Hematopoietic multipotent progenitor cell (in vitro differentiated cells): ENCODE results near the gene OMP. TPM values are rescaled to one million over a fixed set of nuclear protein-coding genes. Genes with fewer than 3 reads are reported as not detected.
A peak's percentile ranks its signal among the peaks of the same experiment; 100 is the strongest.

Experiments
- DNase-seq, 3 donors: peaks; one replicate each; pipeline ENCODE4 v3.0.0-alpha.2; 2011 to 2015; ENCODE audit warnings: low read depth in 2 of 3, low spot score in 2 of 3
- total RNA-seq: library from RNA; depleted of rRNA; stranded (reverse); fragments of >200 nt; gene quantifications from one replicate; pipeline ENCODE4 v1.2.3, GENCODE V29; 2012

OMP gene
- total RNA-seq, 1 donor = not detected

GRCh38 chr11:77100166-77101042, 2.2 kb upstream of the OMP start:
- no peak for DNase-seq

DNA sequence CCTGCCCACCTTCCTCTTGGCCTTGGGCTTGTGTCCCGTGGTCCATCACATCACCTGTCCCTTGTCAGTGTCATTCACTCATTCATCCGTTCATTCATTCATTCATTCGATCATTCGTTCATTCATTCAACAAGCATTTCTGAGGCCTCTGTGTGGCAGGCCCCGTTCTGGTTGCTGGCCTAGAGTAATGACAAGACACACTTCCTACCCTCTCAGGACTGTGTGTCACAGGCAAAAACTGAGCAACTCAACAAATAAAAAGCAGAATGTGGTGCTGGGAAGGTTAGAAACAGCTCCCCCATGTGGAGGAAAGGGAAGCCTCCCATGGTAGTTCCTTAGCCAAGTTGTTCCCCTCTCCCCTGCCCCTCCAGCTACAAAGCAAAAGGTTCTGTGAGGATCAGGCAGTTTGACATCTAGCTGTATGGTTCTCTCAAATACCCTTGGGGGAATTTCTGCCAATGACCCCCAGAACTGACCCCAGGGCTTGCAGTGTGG, 1.6 kb upstream of the OMP start:
- peak in 2 of 3 donors; percentile 45 to 64 for DNase-seq

DNA sequence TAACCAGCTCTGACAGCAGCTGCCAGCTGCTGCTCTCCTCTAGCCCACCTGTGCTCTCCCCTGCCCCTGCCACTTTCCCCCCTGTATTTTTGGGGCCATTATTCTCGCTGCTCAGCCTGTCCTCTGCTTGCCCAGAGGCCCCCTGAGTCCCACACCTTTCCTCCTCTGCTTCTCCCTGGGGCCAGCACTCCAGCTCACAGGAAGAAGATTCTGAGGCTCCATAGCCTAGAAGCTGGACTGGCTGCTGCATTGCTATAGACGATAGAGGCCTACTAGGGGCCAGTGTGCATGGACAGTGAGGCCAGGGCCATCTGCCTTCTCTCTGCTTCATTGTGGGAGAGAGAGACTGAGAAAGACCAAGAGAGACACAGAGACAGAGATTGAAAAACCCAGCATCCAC, 679 bp downstream of the OMP start:
- DNase-seq = no peak

GRCh38 chr11:77104727-77105126, 2.1 kb downstream of the OMP start:
- DNase-seq = no peak

DNA sequence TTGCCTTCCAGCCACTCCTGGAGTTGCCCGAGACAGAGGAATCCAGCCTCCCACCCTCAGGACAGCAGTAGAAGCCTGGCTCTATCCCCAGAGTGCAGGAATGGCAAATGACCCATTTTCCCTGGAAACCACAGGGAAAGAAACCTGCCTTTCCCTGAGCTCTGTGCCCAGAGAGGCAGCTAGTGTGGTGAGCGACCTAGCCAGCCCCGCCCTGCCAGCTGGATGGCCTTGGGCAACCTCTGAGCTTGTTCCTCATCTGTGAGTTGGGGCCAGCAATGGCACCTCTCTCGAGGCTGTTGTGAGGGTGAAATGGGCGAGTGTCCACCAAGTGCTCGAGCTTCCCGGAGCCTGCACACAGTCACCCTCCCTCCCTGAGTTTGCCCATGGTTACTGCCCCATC, 3.7 kb downstream of the OMP start:
- no peak for DNase-seq

DNA sequence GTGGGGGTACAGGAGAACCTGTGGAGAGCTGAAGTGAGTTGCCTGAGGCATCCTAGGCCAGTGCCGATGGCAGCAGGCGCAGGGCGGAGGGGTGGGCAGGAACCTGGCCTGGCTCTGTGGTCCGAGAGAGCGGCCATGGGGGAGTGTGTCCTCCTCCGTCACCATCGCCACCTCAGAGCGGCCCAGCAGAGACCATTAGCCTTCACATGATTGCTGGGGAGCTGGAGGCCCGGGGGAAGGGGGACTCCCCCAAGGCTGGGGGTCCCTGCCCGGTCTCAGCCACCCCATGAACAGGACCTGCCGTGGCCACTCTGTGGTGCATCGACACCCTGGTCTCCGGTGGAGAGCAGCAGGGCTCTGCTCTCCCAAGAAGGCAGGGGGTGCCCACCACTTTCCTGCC, 4.1 kb downstream of the OMP start:
- no peak for DNase-seq

DNA sequence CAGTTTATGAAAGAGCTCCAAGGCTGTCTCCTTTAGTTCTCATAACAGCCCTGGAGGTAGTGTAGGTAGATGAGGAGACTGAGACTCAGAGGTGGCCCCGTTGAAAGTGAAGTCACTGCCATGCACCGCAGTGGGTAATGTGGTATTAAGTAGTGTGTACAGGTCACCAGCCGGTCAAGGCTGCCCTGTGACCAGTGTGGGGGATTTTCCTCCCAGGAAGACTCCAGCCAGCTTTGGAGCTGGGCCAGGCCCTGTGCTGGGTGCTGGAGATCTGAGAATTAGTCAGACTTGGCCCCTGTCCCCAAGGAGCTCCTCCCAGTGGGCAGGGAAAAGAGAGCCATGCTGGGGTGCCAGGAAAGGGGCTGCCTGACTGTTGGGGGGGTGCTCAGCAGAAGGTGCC, 5.3 kb downstream of the OMP start:
- no peak for DNase-seq

DNA sequence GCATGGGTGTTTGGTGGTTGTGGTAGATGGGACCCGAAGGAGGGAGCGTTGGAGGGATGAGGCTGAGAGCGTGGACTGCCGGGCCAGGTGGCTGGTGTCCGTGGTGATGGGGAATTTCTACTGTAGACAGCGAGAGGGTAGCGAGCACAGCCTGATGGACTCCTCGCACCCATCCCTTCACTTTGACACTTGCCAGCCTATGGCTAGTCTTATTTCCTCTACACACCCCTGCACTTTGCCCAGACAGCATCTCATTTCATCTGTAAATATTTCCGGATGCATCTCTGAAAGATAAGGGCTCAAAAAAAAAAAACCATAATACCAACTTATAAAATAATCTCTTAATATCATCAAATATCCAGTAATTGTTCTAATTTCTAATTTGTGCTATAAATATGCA, 5.8 kb downstream of the OMP start:
- no peak for DNase-seq

GRCh38 chr11:77109236-77110019, 6.8 kb downstream of the OMP start:
- DNase-seq = no peak

- DNase-seq = no peak
Observed at GRCh38 chr11:77110836-77111235, 8.2 kb downstream of the OMP start.

DNA sequence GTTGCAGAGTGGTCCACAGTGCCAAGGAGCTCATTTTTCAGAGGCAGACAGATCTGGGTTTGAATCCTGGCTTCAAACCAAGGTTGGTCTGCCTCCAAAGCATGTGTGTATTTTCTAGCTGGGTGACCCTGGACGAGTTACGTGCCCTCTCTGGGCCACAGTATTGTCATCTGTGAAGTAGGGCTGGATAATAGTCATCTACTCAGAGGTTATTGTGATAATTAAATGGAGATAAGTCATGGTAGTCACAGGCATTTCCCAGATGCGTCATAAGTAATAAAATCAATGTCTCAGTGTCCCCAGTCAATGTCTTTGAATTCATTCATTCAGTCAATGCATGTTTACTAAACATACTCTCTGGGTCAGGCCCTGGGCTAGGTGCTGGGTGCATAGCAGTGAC, 8.6 kb downstream of the OMP start:
- no peak for DNase-seq

DNA sequence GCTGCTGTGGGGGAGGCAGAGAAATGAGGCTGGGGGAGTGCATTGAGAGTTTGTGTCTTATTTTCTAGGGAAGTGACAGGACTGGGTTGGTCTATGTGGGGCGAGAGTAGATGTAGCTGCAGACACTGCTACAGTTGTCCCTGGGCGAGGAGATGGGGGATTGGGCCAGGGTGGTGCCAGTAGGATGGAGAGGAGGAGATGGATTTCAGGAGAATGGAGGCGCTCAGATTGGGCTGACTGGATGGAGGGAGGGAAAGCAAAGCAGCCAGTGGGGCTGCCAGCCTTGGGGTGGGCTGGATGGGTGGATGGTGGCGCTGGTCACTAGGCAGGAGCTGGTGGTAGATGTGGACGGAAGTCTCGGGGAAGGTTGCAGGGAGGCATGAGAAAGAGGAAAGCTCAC, 9.3 kb downstream of the OMP start:
- DNase-seq = no peak

DNA sequence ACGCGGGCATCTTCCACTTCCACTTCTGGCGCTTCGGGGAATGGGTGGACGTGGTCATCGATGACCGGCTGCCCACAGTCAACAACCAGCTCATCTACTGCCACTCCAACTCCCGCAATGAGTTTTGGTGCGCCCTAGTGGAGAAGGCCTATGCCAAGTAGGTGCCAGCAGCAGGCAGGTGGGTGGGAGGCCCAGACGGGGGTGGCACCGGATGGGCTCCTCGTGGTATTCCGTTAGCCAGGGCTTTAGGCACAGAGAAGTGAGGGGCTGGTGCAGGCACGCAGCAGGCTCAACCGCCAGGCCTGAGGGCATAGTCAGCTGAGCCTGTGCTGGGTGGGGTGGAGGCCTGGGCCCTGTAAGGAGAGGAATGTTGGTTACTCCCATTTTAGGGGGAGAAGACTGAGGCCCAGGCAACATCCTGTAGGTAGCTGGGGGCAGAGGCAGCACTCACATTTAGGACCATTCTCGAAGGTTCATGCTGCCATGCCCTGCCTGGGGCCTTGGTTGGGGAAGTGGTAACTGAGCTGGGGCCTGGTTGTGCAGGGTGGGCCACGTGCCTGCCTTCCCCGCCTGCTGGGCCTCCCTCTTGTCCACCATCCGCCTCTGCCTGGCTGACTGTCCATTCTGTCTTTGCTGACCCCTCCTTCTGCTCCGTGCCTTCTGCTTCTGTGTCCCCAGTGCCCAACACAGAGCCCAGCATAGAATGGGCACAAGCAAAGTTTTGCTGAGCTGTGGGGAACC, 10.2 kb downstream of the OMP start:
- DNase-seq = no peak

DNA sequence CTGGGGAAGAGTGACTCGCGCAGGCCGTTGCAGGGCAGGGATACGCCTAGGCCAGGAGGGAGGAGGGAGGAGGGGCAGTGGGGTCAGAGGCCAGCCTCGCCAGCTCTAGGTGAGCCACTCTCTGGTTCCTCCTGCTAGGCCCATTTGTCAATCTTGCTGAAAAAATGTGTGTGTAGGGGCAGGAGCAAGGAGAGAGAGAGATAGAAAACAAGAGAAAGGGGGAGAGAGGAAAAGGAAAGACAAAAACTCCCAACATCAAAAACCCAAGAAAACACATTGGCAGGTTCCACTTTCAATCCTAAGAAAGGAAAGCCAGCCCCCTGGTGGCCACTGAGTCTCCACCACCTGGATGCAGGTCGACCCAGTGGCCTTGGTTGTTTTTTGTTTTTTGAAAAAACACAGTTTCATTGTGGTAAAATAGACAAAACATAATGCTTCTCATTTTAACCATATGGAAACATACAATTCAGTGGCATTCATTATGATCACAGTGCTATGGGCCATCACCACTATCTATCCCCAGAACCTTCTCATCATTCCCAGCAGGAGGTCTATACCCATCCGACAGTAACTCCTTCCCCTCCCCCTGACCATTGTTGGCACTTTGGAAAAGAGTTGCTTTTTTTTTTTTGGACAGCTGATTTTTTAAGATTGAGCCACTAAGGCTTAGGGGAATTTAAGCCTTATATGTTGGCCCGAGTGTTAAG, 10.9 kb downstream of the OMP start:
- DNase-seq = peak in 1 of 3 donors; percentile 52

GRCh38 chr11:77114089-77114463, 11.4 kb downstream of the OMP start:
- DNase-seq = no peak

- DNase-seq = no peak
Observed at GRCh38 chr11:77115181-77115611, 12.6 kb downstream of the OMP start.

DNA sequence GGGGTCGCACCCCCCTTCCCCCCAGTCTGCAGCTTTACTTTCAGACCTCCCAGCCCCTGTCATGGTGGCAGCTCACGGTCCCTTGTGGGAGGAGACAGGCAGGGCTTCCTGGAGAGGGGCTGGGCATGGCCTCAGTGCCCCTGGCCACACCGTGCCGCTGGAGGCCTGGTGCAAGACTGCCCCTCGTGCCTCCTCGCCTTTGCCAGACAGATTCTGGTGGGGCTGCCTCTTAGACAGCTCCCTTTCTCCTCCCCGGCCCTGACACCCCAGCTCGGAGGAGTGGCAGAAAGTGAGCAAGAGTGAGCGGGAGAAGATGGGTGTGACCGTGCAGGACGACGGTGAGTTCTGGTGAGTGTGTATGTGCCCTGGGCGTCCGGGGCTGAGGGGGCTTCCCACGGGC, 13.3 kb downstream of the OMP start:
- DNase-seq = no peak

GRCh38 chr11:77117492-77117891, 14.9 kb downstream of the OMP start:
- no peak for DNase-seq

DNA sequence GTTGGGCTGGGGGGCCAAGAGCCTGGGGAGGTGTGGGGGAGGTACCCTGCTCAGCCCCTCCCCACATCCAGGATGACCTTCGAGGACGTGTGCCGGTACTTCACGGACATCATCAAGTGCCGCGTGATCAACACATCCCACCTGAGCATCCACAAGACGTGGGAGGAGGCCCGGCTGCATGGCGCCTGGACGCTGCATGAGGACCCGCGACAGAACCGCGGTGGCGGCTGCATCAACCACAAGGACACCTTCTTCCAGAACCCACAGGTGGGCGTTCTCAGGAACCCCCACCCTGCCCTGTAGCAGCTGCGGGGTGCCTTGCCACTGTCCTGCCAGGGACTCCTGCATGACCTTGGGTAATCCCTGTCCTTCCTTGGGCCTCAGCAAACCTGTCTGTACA, 15.4 kb downstream of the OMP start:
- DNase-seq = no peak

DNA sequence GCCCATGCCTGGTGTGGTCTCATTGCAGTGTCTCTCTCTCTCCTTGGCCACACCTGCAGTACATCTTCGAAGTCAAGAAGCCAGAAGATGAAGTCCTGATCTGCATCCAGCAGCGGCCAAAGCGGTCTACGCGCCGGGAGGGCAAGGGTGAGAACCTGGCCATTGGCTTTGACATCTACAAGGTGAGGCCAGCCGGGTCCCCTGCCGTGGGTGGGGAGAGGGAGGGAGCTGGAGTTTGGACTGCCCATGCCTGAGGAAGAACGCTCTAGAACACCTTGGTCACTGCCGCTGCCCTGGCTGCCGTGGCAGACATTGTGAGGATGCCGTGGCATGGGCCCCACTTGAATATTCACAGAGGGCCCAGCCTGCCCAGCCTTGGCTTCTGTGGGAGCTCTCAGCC, 16.3 kb downstream of the OMP start:
- no peak for DNase-seq

DNA sequence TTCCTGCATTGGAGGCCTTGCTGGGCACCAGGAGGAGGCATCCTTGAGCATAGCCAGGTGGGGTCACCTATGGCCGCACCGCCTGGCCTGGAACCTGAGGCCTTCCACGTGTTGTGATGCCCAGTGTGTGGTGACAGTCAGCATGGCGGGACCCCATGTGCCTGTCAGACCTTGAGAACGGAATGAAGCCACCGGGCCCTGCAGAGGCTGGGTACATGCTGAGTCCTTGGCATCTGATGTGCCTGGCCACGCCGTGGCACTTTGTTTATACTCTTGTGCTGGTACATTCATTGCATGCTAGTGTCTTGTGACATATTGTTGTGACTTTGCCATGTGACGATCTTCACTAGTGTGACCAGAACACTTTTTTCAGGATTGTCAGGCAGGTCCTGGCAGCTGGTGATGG, 16.9 kb downstream of the OMP start:
- no peak for DNase-seq
